ENCODE results near the gene THSD4.

THSD4 gene

DNA sequence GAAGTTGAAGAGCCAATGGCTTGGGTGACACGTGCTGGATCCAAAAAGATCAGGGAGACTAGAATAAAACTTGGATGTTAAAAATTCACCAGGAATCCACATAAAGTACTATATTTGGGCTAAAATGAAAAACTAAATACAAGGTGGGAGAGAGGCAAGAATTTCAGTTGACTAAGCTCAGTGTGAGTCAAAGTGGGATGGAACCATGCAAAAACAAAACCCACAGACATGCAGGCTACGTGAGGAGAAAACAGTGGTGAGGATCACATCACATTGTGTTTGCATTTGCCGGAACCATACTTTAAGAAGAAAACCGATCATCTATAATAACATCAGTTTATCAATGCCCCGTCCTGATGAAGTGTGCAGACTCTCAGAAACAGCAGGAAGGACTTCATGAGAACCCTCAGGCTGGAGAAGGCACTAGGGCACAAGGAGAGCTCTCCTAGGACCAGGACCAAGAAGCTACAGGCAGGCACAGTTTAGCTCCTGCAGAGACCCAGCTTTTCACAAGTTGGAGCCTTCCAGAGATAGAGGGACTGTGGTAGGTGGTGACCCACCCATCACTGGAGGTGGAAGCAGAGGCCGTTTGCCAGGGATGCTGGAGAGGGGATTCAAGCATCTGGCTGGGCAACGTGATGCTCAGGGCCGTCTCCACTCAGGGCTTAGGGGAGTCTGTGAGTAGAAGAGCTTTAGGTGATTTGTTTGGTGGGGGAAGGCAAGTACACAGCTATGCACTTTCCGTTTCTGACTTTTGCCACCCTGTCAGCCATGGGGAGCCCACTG, 666.1 kb downstream of the THSD4 start:
- no peak for DNase-seq

DNA sequence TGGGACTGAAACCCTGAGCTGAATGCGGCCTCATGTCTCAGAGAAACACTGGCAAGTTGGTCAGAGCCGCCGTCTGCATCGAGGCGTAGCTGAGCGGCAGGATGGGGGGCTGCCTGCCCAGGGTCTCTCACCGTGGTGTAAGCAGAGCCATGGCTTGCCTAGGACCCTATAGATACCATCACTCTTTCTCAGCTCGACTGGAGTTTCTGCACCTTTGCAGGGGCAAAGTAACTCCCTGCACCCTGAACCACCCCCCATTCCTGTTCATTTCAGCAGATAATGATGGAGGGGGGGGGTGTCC, 666.6 kb downstream of the THSD4 start:
- DNase-seq, result no peak

DNA sequence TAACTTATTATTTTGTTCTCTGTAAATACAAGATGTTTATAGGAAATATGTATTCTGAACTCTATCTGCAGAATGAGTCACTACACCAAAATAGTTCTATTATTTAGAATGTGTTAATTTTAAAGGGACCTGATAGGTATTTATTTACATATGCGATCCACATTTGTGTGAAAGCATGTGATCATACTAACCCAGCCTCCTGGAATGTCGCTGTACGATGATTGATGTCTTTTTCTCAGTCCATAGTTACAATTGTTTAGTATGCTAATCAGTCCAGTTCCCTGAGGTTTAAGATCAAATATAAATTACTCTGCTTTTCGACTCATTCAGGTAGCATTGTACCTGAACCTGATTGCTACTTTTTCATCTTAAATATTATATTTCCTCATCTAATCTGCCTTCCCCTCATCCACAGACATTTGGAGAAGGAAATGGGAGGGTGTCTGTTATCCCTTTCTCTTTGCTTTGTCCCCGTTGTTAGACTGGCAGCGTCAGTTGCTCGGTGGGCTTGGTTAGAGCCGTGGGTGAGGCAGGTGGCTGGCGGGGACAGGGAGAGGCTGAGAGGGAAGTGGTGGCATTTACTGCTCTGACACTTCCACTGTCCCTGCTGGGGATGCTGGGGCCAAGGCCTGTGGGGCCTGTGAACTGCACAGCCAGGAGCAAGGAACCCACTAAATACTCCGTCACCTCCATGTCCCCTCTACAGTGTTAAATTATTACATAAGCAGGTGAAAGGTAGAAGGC, 667.3 kb downstream of the THSD4 start:
- no peak for DNase-seq

DNA sequence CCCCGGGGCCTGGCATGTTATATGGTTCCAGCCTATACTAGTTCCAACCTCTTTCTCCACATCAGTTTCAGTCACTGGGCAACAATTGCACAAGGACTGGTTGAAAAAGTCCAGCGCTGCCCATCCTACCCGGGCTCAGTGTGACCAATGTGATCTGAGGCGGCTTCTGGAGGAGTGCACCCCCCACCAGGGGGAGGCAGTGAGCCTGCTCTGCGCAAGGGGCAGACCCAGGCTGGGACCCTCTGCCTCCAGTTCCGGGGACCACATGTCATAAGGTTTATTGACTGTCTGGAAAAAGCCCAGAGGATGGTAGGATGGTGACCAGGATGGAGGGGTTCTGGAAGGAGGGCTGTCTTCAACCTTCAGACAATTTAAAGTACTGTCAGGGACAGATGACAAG, 669.4 kb downstream of the THSD4 start:
- no peak for DNase-seq

DNA sequence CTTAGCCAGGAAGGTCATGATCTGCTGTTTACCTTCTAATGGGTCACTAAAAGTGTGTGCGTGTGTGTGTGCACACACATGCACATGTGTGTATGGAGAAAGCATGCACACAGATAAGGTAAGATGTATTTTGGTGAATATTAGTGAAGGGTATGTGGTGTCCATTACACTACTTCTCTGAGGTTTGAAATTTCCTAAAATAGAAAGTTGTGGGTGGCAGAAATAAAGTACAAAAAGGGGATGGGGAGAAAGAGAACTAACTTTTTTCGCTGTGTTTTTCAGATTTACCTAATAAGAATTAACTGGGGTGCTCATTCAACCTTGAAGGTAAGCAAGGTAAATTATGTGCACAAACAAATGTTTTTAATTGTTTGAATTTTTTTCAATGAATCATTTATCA, 670.7 kb downstream of the THSD4 start:
- DNase-seq, result no peak

DNA sequence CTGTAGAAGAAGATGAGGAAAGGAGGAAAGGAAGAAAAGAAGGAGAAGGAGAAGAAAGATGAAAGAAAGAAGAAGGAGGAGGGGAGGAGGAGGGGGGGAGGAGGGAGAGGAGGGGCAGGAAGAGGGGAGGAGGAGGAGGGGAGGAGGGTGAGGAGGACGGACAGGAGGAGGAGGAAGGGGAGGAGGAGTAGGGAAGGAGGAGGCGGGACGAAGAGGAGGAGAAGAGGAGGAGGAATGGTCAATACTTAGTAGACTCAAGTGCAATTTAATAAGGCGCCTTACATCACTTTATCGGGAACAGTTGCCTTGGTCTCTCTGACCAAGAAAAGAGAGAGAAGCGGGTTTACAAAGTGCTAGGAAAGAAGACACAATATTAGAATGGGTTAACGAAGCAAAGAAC, 671.4 kb downstream of the THSD4 start:
- no peak for DNase-seq

DNA sequence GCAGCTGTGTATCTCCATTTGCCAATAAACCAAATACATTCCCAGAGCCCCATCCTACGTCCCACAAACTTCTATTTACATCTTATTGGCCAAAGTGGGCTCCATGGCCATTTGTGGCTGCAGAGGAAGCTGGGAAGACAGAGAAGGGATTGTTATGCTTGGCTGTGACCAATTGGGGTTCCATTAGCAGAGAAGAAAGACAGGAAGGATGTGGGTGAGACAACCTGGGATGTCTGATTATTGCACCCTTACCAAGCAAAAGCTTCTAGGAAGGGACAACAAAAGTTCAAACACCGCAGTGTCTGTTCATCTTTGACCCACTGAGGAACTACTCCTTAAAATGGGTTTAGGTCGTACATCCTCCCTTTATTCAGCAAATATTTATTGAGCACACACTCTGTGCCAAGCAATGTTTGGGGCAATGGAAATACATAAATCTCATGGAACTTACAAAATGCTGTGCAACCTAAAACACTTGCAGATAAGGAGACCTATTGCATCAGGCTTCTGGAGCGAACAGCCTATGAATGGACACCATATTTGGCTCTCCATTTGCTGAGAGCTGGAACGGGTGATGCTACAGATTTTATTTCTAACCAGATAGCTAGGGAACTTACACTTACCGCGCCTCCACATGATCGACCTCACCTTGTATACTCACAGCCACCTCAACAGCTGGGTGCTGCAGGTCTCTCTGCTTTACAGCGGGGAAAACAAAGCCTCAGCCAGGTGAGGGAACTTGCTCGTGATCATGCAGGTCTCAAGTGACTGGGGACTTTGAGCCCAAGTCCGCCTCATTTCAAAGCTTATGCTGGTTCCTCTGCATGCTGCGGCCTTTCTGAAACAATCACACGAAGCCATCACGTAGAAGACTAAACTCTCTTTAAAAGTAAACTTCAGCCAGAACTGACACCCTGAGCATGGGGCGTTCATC, 673.6 kb downstream of the THSD4 start:
- DNase-seq, result no peak

DNA sequence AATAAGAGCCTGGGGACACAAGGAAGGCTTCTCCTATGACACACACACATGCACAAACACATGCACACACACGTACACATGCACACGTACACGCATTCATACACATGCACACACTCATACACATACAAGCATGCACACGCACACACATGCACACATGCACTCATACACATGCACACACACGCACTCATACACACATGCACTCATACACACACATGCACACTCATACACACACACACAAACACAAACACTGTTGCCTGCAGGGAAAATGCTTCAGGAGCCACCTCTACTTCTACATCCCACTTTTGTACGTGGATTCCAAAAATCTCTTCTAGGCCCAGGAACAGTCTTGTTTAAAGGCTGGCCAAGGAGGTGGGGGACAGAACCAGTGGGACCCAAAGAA, 674.3 kb downstream of the THSD4 start:
- DNase-seq, result no peak

DNA sequence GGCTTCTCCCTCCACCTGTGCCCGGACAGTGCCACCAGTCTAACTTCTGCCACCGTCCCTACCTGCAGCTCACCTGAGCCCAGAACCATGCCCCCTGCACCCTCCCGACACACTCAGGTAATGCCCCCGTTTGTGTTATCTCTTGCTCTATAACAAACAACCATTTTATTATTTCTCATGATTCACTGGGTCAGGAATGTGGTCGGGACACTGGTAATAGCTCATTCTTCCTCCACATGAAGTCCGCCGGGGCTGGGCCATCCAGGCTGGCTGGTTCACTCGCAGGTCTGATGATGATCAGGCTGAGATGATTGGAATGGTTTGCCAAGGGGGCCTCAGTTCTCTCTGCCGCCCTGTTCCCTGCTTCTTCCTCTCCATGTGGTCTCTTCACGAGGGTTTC, 674.8 kb downstream of the THSD4 start:
- no peak for DNase-seq

DNA sequence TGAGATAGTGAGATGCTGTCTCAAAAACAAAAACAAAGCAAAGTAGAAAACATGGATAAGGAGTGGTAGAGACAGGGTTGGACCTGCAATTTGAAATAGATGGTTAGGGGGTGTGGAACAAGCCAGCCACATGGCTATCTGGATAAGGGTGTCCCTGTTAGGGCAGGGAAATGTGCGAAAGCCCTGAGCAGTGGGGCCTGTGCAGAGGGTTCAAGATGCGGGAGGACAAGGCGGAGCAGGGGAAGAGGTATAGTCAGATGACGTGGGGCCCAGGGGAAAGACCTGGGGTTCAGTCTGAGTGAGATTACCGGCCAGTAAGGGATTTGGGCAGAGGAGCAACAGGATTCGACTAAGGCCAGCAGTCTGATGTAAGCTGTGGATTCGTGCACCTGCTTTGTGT, 676.7 kb downstream of the THSD4 start:
- no peak for DNase-seq

DNA sequence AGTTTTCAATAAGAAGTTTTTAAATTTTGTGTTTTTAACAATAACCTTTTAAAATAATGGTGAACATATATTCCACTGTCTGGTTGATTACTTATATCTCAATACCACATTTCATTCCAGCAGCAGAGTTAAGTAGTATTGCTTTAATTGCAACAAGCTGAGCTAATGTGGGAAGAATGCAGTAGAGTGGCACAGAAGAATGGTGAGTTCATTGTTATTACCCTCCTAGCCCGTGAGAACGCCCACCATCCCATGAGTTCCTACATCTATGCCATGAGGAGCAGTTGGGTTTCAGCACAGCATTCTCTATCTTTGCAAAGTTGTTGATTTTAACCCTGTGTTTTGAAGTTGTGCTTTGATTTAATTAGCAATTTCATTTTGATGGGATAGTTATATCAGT, 677.2 kb downstream of the THSD4 start:
- DNase-seq, result no peak

DNA sequence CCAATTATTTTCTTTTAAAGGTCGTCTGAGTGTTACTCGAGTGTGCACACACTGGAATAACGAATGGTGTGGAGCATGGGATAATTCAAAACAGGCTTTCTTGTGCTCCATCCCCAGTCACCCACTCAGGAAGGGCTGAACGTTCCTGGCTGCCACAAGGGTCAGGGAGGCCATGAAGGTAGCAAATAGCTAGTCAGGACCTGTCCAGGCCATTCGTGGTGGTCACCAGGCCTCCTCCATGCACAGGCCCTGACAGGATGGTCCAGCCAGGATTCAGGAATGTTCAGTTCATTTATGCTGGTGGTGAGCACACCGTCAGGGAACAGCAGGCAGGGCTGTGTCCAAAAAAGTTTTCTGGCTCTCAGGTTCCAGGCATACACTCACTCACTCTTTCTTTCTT, 683.4 kb downstream of the THSD4 start:
- DNase-seq, result no peak

DNA sequence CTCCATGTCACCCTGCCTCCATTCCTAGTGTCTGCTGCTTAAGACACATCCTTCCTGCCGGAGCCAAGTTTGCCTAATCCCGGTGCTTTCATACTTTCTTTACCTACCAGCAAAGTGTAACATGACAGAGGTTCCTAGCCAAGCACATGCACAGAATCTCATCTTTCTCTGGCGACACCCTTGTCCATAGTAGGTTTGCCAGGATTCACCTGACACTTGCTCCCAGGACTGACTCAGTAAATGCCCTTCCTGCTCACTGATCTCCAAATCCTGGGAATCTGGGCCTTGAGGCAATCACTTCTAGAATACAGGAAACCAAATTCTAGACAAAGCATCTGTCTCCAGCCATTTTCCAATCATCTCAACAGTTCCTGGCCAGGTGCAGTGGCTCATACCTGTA, 684.9 kb downstream of the THSD4 start:
- DNase-seq, result no peak

DNA sequence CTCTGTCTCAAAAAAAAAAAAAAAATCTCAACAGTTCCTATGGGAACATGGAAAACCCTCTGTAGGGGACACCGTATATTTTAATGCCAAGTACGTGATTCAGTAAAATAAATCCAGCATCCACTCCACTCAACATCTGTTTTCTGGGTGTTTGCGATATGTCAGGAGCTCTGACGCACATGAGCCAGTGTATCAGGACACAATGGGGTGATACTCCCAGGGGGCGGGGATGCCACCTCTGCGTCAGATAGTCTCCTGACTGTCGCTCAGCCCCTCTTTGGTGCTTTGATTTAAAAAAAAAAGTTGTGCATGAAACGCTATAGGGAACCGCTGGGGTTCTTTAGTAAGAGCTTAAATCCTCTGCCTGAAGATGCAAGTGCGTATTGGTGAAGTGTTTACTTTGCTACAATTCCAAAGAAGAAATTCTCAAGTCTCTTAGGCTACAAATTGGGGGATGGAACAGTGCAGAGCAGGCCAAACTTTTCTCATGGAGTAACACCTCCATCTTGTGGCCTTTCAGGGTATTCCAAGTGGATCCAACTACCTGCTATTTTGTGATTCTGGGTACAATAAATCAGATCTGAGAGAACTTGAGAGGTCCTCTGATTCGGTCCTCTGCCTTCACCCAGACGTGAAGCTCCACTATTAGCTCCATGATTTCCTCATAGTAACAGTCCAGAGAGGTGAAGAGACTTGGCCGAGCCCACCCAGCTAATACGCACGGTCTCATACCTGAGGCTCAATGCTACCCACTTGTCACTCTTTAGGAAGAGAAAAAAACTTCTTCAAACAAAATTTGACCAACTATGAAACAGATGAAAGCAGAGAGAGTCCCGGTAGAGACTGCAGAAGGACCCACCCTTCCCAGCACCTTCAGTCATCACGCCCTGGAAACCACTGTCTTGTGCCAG, 685.8 kb downstream of the THSD4 start:
- DNase-seq, result no peak

DNA sequence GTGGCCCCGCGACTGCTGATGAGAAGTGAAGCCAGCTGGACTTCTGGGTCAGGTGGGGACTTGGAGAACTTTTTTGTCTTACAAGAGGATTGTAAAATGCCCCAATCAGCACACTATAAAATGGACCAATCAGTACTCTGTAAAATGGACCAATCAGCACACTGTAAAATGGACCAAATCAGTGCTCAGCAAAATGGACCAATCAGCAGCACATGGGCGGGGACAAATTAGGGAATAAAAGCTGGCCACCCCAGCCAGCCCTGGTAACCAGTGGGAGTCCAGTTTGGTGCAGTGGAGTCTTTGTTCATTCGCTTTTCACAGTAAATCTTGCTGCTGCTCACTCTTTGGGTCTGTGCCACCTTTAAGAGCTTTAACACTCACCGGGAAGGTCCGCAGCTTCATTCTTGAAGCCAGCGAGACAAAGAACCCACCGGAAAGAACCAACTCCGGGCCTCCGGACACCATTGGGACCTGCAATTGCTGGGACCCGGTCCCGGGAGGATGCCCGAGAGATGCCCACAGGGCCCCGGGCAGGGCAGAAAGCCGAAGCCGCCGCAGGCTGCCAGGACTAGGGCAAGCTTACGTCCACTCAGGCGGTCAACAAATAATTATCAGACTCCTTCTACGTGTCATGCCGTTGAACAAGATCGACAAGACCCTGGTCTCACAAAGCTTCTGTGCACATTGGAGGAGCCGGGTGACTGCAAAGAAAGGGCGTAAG, 686.8 kb downstream of the THSD4 start:
- no peak for DNase-seq

DNA sequence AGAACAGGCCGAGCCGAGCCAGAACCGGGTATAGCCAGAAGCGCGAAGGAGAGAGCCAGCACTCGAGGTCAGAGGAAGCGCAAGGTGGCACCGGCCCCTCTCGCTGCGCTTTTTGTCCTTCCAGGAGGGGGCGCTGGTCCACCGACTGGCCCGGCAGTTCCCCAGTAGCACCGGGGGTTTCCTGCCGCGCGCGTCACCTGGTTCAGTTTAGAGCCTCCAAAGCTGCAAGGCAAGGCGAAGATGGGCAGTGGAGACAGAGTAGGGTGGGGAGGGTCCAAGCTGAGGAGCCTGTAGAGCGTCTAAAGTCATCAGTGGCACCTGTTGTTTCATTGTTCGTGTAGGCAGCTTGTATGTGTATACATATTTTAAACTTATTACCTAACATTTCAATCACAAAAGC, 687.5 kb downstream of the THSD4 start:
- DNase-seq, result no peak

DNA sequence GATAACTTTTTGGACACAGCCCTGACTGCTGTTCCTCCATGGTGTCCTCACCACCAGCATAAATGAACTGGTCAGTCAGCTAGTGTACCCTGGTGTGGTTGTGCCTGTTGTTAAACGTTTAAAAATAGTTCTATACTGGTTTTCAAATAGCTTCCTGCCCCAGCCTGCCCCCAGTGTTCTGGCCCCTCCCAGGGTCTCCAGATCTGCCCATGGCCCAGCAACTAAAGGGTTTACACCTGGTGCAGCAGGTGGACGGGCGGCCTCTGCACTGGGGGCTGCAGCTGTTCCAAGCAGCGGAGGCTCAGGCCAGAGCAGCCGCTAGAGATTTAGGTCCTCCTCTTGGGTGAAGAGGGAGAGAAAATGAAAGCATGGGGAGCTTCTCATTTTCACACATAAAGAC, 689.0 kb downstream of the THSD4 start:
- DNase-seq, result no peak

DNA sequence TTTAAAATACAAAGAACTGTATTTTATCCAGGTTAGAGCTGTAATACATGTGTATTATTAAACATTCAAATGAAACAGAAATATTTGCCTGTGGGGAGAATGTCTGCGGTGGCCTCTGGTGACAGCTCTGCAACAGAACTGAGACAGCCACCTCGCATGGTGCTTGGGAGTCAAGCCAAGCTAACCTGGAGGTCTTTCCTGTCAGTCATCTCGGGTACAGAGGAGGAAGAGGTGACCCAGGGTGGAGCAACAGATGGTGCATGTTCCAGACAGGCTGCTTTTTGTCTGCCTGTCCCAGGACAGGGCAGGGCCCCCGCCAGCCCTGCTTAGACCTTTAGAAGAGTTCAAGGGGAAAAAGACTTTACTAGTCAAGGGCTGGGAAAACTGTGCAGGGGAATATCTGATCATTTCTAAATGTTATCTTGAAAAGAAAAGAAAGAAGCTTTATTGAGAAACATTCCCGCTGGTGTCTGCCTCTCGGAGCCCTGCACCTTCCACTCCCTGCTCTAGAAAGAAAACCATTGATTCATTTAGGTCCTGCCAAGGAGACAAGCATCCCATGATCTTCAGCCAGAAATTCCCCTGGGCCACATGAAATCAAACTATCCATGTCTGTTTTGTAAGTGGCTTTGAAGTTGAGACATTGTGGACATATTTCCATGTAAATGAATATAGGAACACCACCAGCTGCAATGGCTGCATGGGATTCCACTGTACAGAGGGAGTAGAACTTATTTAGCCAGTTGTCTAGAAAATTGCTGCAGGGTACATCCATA, 689.6 kb downstream of the THSD4 start:
- no peak for DNase-seq

DNA sequence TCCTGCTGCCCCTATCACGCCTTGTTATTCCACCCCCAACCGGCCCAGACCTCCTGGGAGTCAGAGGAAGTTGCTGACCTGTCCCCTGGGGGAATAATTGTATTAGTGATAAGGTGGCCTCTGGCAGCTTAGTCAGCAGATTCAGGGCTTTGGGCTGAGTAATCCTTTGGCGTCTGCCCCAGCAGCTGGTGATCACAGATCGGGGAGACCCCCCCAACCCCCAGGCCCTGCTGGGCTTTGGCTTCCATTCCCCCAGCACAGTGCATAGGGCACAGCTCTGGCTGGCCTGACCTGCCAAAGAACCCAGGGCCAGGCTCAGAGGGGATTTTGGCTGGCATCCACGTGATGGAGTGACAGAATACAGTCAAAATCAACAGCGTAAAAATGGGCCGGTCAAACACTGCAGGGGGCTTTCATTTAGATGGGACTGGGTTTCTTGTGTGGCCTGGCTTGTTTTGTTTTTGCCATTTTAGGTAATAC, 691.2 kb downstream of the THSD4 start:
- no peak for DNase-seq

DNA sequence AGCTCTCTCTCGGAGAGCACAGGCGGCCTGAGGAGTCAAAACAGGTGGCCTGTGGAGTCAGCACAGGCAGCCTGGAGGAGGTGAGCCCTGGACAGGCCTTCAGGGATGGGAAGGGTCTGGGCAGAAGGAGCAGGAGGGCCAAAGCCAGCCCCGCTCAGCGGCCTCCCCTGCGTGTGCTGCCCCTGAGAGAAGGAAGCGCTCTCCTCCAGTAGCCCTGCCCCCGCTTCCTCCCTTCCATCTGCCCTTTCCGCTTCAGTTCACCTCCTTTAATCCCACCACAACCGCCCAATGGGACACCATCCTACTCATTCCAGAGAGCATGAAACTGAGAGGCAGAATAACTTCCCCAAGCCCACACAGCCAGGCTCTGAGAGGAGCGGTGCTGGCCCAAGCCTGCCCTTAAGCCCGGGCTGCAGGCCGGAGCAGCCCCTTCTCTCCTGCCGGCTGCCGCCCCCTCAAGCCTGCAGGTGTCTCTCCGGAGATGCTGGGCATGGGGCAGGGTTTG, 691.9 kb downstream of the THSD4 start:
- DNase-seq, result no peak

DNA sequence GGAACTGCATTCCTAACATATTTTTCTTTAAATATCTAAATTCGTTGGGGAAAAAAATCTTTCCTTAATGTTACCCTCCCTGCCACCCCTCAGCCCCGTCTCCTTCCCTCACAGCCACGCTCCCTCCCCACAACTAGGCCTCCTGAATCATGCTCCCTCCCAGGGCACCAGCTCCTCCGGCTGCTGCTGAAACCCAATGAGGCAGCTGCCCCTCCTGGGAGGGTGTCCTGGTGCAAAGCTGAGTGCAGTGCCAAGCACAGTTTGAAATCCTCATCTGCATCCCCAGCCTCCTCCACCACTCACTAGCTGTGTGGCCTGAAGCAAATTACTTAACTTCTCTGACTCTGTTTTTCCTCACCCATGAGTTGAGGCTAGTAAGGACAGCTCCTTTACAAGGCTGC, 692.4 kb downstream of the THSD4 start:
- DNase-seq, result no peak

Data from activated CD4-positive, alpha-beta T cell treated with anti-CD3 and anti-CD28 coated beads for 1 hour (primary cell).